ENCODE data around the gene ZNF335. TPM values are rescaled to one million over a fixed set of nuclear protein-coding genes. Genes with fewer than 3 reads are reported as not detected.

Gene ZNF335
- total and polyA plus RNA-seq, 2 of the 13 experiments (the other 11 are each of a cell fraction or from before 2014, with no cell fraction given): 9.7 to 13.7 TPM

GRCh38 chr20:45924391-45925261 is 47.4 kb downstream of the ZNF335 start (continued):
- TF ChIP-seq ZNF792 (CRISPR knock-in tag; IDR thresholded peaks at IDR 0.05): no peak
- TF ChIP-seq RBAK (CRISPR knock-in tag; IDR thresholded peaks at IDR 0.05): 0 out of 2 replicates have a peak, but pooled peaks have one; percentile 33
- no peak for TF ChIP-seq TFE3 (CRISPR knock-in tag; IDR thresholded peaks at IDR 0.05)
- no peak for TF ChIP-seq SOX6 (IDR thresholded peaks at IDR 0.05)
- TF ChIP-seq SOX6 (CRISPR knock-in tag; IDR thresholded peaks at IDR 0.05): peak; percentile 47
- peak; percentile 68 for TF ChIP-seq TEAD3 (CRISPR knock-in tag; optimal IDR thresholded peaks at IDR 0.05; ENCODE audit: borderline replicate concordance)
- 0 out of 2 replicates have a peak, but pooled peaks have one; percentile 31 for TF ChIP-seq THAP7 (CRISPR knock-in tag; IDR thresholded peaks at IDR 0.05)
- 0 out of 2 replicates have a peak, but pooled peaks have one; percentile 53 for TF ChIP-seq ZNF160 (CRISPR knock-in tag; IDR thresholded peaks at IDR 0.05)
- 0 out of 2 replicates have a peak, but pooled peaks have one; percentile 30 for TF ChIP-seq ZBTB38 (CRISPR knock-in tag; IDR thresholded peaks at IDR 0.05)
- peak; percentile 64; the same call in 1 of the 2 replicates for TF ChIP-seq FOXO1 (CRISPR knock-in tag; IDR thresholded peaks at IDR 0.05)
- no peak for TF ChIP-seq FOSL1 (CRISPR knock-in tag; IDR thresholded peaks at IDR 0.05; ENCODE audit: borderline replicate concordance)
- TF ChIP-seq FOXP4 (CRISPR knock-in tag; IDR thresholded peaks at IDR 0.05): peak; percentile 27; the same call in 1 of the 2 replicates
- TF ChIP-seq ZNF329 (CRISPR knock-in tag; IDR thresholded peaks at IDR 0.05; ENCODE audit: low read depth): no peak
- peak; percentile 8 for TF ChIP-seq SKI (IDR thresholded peaks at IDR 0.05; ENCODE audit: partially characterized antibody)
- 0 out of 2 replicates have a peak, but pooled peaks have one; percentile 39 for TF ChIP-seq SSRP1 (CRISPR knock-in tag; IDR thresholded peaks at IDR 0.05)
- peak; percentile 99 to 100 for TF ChIP-seq MAFK (conservative IDR thresholded peaks at IDR 0.05 in 1 of 2, IDR thresholded peaks at IDR 0.05 in 1 of 2; ENCODE audit: low read length in 2 of 2)

Data from HepG2 (cell line).